Esophagus squamous epithelium (tissue), 5 donors: Measurements from ENCODE around the gene SIX2. TPM values are rescaled to one million over a fixed set of nuclear protein-coding genes. Genes with fewer than 3 reads are reported as not detected.

Experiments
- DNase-seq: peaks from one replicate; lab custom pipeline; 2025; lab: John Stamatoyannopoulos, UW
- H3K27ac ChIP-seq, 4 donors: fragments of 200-600 bp; sonication (generic); one replicate each; pipeline ENCODE4 v1.5.1; 2016 to 2019; ENCODE audit warnings: mild to moderate bottlenecking in 1 of 4
- H3K27me3 ChIP-seq, 4 donors: fragments of 200-600 bp; sonication (generic); 1 replicate in 3 of 4; 2 replicates in 1 of 4; pipeline versions ENCODE4 v1.5.1 to v1.6.0; 2017 to 2021; ENCODE audit warnings: antibody characterized with exemption in 1 of 4
- H3K36me3 ChIP-seq, 3 donors: fragments of 200-600 bp; sonication (generic); one replicate each; pipeline ENCODE4 v1.5.1; 2016 to 2019
- H3K4me1 ChIP-seq, 3 donors: fragments of 200-600 bp; sonication (generic); one replicate each; pipeline ENCODE4 v1.5.1; 2017 to 2019
- H3K4me3 ChIP-seq, 4 donors: fragments of 200-600 bp; sonication (generic); 1 replicate in 3 of 4; 2 replicates in 1 of 4; pipeline ENCODE4 v1.5.1; 2016 to 2019; ENCODE audit warnings: mild to moderate bottlenecking in 2 of 4, moderate library complexity in 1 of 4
- H3K9me3 ChIP-seq, 3 donors: fragments of 200-600 bp; sonication (generic); one replicate each; pipeline ENCODE4 v1.5.1; 2016 to 2019
- CTCF ChIP-seq, 6 experiments: fragments of 450-650 bp in 4 of 6; fragments of 200-600 bp in 2 of 6; sonication (generic) in 2 of 6; IDR thresholded peaks; one replicate each; pipeline ENCODE4 v1.5.1; 2016 to 2019; ENCODE audit warnings: antibody characterized with exemption in 6 of 6, mild to moderate bottlenecking in 4 of 6, moderate library complexity in 4 of 6
- POLR2A ChIP-seq, 4 donors: fragments of 450-650 bp; IDR thresholded peaks; one replicate each; pipeline ENCODE4 v1.6.1; 2017; ENCODE audit warnings: antibody characterized with exemption in 4 of 4, mild to moderate bottlenecking in 4 of 4, moderate library complexity in 3 of 4
- WGBS, 2 donors: methylation state at CpG; one replicate each; pipeline ENCODE4 v1.1.5; 2018; 5-methylcytosine and 5-hydroxymethylcytosine counted together
- intact Hi-C: fragments of 100-400 bp; cut with DNase I; formaldehyde crosslinking; loops from one replicate; pipeline ENCODE4 v1.15.0; 2022
- total RNA-seq, 4 donors: library from RNA; depleted of rRNA; stranded (reverse); fragments of >200 nt; gene quantifications; one replicate each; pipeline ENCODE4 v1.1.0, GENCODE V29; 2016
- donor health status: DM: yes; HTN: yes; CAD: no.

The SIX2 gene
- total RNA-seq, 4 donors from 2014 or later = 0.19 TPM; not detected in 3

DNA sequence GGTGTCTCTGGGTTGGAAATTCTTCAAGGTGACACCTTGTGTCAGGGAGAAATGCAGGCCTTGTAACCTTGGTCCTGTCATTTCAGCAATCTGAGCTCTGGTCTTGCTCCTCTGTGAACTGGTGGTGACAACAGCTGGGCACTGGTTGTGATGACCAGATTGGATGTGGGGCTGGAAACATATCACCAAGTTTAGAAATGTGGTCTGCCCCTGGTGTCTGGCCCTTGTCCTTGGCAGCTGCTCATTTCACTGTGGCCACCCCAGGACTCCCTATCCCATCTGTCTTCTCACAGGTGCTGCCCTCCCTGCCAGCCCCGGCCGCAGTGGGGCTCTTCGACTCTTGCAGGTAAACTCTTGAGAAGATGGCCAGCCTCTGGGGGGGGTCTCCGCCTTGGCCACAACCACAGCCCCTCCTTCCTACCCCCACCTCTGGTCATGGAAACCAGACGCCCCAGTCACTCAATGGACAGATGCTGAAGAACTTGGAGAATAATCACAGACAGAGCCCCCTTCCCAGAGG lies 47.0 kb downstream of the SIX2 start:
- DNase-seq = no peak
- Histone ChIP-seq H3K9me3 (no peaks in the 10 kb centered on the region), H3K27me3 (peaks cover 0 to 83% (median 0%) of the 10 kb centered on the region in 4 donors), H3K4me1 (peaks cover 0 to 15% (median 0%) of the 10 kb centered on the region in 3 donors), H3K4me3 (no peak overlapping the region), H3K36me3 (no peaks in the 10 kb centered on the region), H3K27ac (no peak overlapping the region)
- TF ChIP-seq CTCF (IDR thresholded peaks at IDR 0.05) (no peak), POLR2A (IDR thresholded peaks at IDR 0.05) (no peak)
- 100% methylated on average over 1 to 2 of the region's 5 CpGs for WGBS, 2 donors
- intact Hi-C loops = no loop called here

DNA sequence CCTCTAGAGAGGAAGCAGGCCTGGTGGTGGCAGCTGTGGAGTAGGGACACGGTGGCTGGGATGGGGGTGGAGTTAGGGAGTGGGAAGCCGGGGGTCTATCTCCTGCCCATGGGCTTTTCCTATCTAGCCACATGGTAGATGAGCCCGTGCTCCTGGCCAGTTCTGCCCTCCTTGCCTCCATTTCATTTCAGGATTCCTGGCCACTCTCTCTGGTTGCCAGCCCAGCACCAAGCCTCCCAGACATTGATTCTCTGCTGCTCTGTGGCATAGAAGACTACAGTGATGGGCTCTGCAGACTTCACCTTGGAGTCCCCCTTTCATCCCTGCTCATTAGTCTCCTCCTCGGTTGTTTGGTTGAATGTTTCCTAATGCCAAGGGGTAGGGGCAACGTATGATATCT lies 48.4 kb downstream of the SIX2 start:
- Histone ChIP-seq H3K27ac (no peak overlapping the region), H3K9me3 (no peaks in the 10 kb centered on the region), H3K36me3 (no peaks in the 10 kb centered on the region), H3K27me3 (peaks cover 0 to 85% (median 0%) of the 10 kb centered on the region in 4 donors), H3K4me1 (peaks cover 0 to 23% (median 2%) of the 10 kb centered on the region in 3 donors), H3K4me3 (no peak overlapping the region)
- intact Hi-C loops = no loop called here
- no peak for DNase-seq
- WGBS, 2 donors = 76 to 89% methylated on average over 5 of the region's 5 CpGs
- no peak for TF ChIP-seq POLR2A (IDR thresholded peaks at IDR 0.05)
- TF ChIP-seq CTCF (IDR thresholded peaks at IDR 0.05) = no peak

DNA sequence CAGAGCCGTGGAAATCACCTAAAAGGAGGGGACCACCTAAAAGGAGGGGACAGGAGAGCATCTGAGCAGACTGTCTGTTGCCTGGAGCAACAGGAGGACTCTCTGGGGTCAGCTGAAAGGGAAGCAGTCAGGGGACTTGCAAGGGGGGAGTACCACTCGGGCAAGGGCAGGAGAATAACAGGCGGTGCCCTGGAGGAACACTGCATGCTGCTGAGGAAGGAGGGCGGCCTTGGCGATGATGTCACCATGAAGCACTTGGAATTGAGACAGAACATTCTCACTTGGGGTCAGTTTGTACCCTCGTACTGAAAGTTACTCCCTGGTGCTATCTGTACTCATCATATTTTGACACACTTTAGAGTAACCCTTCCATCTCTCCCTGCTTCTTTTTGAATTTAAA lies 49.4 kb downstream of the SIX2 start:
- H3K9me3 ChIP-seq = no peaks in the 10 kb centered on the region
- H3K27me3 ChIP-seq = peaks cover 0 to 85% (median 2%) of the 10 kb centered on the region in 4 donors
- intact Hi-C loops = loop anchor here (10.0 kb wide), 1 partner anchor 485 kb away; no protein-coding TSS in a partner anchor
- TF ChIP-seq CTCF (IDR thresholded peaks at IDR 0.05) = no peak
- TF ChIP-seq POLR2A (IDR thresholded peaks at IDR 0.05) = no peak
- no peak overlapping the region for H3K4me3 ChIP-seq
- no peak overlapping the region for H3K27ac ChIP-seq
- 48 to 64% methylated on average over 6 of the region's 6 CpGs for WGBS, 2 donors
- no peaks in the 10 kb centered on the region for H3K36me3 ChIP-seq
- DNase-seq = no peak
- H3K4me1 ChIP-seq = peaks cover 7 to 33% (median 10%) of the 10 kb centered on the region in 3 donors

DNA sequence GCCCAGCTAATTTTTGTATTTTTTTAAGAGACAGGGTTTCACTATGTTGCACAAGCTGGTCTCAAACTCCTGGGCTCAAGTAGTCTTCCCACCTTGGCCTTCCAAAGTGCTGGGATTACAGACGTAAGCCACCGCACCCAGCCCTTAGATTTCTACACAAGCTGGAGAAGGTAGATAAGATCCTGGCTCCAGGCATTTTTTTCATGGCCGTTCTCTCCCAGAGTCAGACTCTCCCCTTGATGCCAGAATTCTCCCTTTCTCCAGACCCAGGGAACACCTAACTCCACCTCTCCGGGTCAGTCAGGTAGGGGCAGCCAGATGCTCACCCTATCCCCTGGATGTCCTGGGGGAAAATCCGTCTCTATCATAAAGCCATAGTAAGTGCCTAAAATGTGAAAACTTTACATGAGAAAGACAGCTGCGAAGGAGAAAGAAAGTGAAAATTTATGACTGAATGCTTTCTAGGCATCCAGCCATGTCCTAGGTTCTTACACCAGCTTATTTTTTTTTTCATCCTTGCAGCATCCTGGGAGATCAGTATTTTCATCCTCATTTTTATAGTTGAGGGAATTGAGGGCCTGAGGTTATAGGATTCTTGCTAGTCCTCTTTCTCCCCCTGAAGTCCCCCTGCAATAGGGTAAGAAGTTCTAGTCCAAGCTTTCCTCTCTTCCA lies 51.5 kb downstream of the SIX2 start:
- intact Hi-C loops = loop anchor here (10.0 kb wide), 1 partner anchor 483 kb away; no protein-coding TSS in a partner anchor
- DNase-seq = no peak
- TF ChIP-seq CTCF (IDR thresholded peaks at IDR 0.05) = no peak
- TF ChIP-seq POLR2A (IDR thresholded peaks at IDR 0.05) = no peak
- Histone ChIP-seq H3K27ac (no peak overlapping the region), H3K36me3 (no peaks in the 10 kb centered on the region), H3K9me3 (no peaks in the 10 kb centered on the region), H3K4me1 (peaks cover 14 to 53% (median 15%) of the 10 kb centered on the region in 3 donors), H3K27me3 (peaks cover 4 to 91% (median 6%) of the 10 kb centered on the region in 4 donors), H3K4me3 (no peak overlapping the region)
- WGBS, 2 donors = 59 to 73% methylated on average over 5 to 6 of the region's 6 CpGs

GRCh38 chr2:44956843-44957242 lies 52.4 kb downstream of the SIX2 start:
- Histone ChIP-seq H3K4me3 (no peak overlapping the region), H3K27me3 (peaks cover 4 to 94% (median 10%) of the 10 kb centered on the region in 4 donors), H3K36me3 (no peaks in the 10 kb centered on the region), H3K9me3 (no peaks in the 10 kb centered on the region), H3K4me1 (peaks cover 23 to 62% (median 24%) of the 10 kb centered on the region in 3 donors), H3K27ac (no peak overlapping the region)
- intact Hi-C loops = loop anchor here (10.0 kb wide), 1 partner anchor 482 kb away; no protein-coding TSS in a partner anchor
- no peak for DNase-seq
- 67% methylated on average over 1 of the region's 1 CpG for WGBS, 2 donors
- TF ChIP-seq POLR2A (IDR thresholded peaks at IDR 0.05) = no peak
- TF ChIP-seq CTCF (IDR thresholded peaks at IDR 0.05) = no peak
